ENCODE data around the gene PRR5. TPM values are rescaled to one million over a fixed set of nuclear protein-coding genes. Genes with fewer than 3 reads are reported as not detected.

The PRR5 gene
- polyA plus RNA-seq, 3 donors: 16.8 to 96.4 (median 28.2) TPM

- H3K27ac ChIP-seq (ENCODE audit: low read depth, low read length): no peak overlapping the region
- WGBS, 3 donors: 92 to 100% (median 95%) methylated on average over 4 of the region's 4 CpGs
These were observed 3.0 kb downstream of the PRR5 start for GRCh38 chr22:44705022-44705297.

- WGBS, 3 donors: 79 to 83% (median 80%) methylated on average over 8 of the region's 8 CpGs
- H3K27ac ChIP-seq (ENCODE audit: low read depth, low read length): no peak overlapping the region
These were observed 4.5 kb downstream of the PRR5 start for GRCh38 chr22:44706488-44706887.

- H3K27ac ChIP-seq (ENCODE audit: low read depth, low read length): no peak overlapping the region
- WGBS, 3 donors: 93 to 95% (median 94%) methylated on average over 10 of the region's 10 CpGs
These were observed 5.2 kb downstream of the PRR5 start for GRCh38 chr22:44707178-44707577.

GRCh38 chr22:44707752-44708151 lies 5.7 kb downstream of the PRR5 start:
- 94 to 95% (median 94%) methylated on average over 11 of the region's 11 CpGs for WGBS, 3 donors
- no peak overlapping the region for H3K27ac ChIP-seq (ENCODE audit: low read depth, low read length)

GRCh38 chr22:44709881-44710392 lies 7.9 kb downstream of the PRR5 start:
- no peak overlapping the region for H3K27ac ChIP-seq (ENCODE audit: low read depth, low read length)
- 74 to 85% (median 78%) methylated on average over 11 to 12 of the region's 12 CpGs for WGBS, 3 donors

- no peak overlapping the region for H3K27ac ChIP-seq (ENCODE audit: low read depth, low read length)
- WGBS, 3 donors: 60 to 63% (median 61%) methylated on average over 23 of the region's 23 CpGs
These were observed 8.7 kb downstream of the PRR5 start for GRCh38 chr22:44710474-44711240.

GRCh38 chr22:44711241-44711560 lies 9.2 kb downstream of the PRR5 start:
- H3K27ac ChIP-seq (ENCODE audit: low read depth, low read length): no peak overlapping the region

GRCh38 chr22:44711690-44712555 lies 9.9 kb downstream of the PRR5 start:
- 74 to 84% (median 78%) methylated on average over 23 of the region's 23 CpGs for WGBS, 3 donors
- H3K27ac ChIP-seq (ENCODE audit: low read depth, low read length): no peak overlapping the region

More at GRCh38 chr22:44711241-44711560, 9.2 kb downstream of the PRR5 start:
- WGBS, 3 donors: 53 to 63% (median 61%) methylated on average over 4 of the region's 4 CpGs

GRCh38 chr22:44712962-44713361 lies 11.0 kb downstream of the PRR5 start:
- 89 to 96% (median 92%) methylated on average over 8 of the region's 8 CpGs for WGBS, 3 donors
- no peak overlapping the region for H3K27ac ChIP-seq (ENCODE audit: low read depth, low read length)

- WGBS, 3 donors: 59 to 77% (median 60%) methylated on average over 18 of the region's 18 CpGs
- H3K27ac ChIP-seq (ENCODE audit: low read depth, low read length): no peak overlapping the region
These were observed 12.8 kb downstream of the PRR5 start for GRCh38 chr22:44714703-44715350.

- H3K27ac ChIP-seq (ENCODE audit: low read depth, low read length): no peak overlapping the region
- 88 to 92% (median 91%) methylated on average over 3 of the region's 3 CpGs for WGBS, 3 donors
These were observed 16.4 kb downstream of the PRR5 start for GRCh38 chr22:44718418-44718817.

- H3K27ac ChIP-seq (ENCODE audit: low read depth, low read length): no peak overlapping the region
- WGBS, 3 donors: 44 to 87% (median 78%) methylated on average over 13 of the region's 13 CpGs
These were observed 17.8 kb downstream of the PRR5 start for GRCh38 chr22:44719586-44720368.

- WGBS, 3 donors: 87 to 97% (median 92%) methylated on average over 7 of the region's 7 CpGs
- no peak overlapping the region for H3K27ac ChIP-seq (ENCODE audit: low read depth, low read length)
These were observed 19.2 kb downstream of the PRR5 start for GRCh38 chr22:44721213-44721612.

GRCh38 chr22:44722611-44723010 lies 20.6 kb downstream of the PRR5 start:
- H3K27ac ChIP-seq (ENCODE audit: low read depth, low read length): no peak overlapping the region
- 90 to 96% (median 92%) methylated on average over 2 of the region's 2 CpGs for WGBS, 3 donors

GRCh38 chr22:44723801-44724200 lies 21.8 kb downstream of the PRR5 start:
- H3K27ac ChIP-seq (ENCODE audit: low read depth, low read length): no peak overlapping the region
- 91 to 98% (median 96%) methylated on average over 2 of the region's 2 CpGs for WGBS, 3 donors

GRCh38 chr22:44724416-44724815 lies 22.4 kb downstream of the PRR5 start:
- no peak overlapping the region for H3K27ac ChIP-seq (ENCODE audit: low read depth, low read length)
- 87 to 92% (median 87%) methylated on average over 6 of the region's 6 CpGs for WGBS, 3 donors

- no peak overlapping the region for H3K27ac ChIP-seq (ENCODE audit: low read depth, low read length)
- 91 to 95% (median 91%) methylated on average over 8 of the region's 8 CpGs for WGBS, 3 donors
These were observed 22.9 kb downstream of the PRR5 start for GRCh38 chr22:44724859-44725258.

- WGBS, 3 donors: 94 to 95% (median 95%) methylated on average over 10 to 11 of the region's 11 CpGs
- H3K27ac ChIP-seq (ENCODE audit: low read depth, low read length): no peak overlapping the region
These were observed 24.4 kb downstream of the PRR5 start for GRCh38 chr22:44726439-44726838.

All from adipose tissue (tissue), 3 donors.